Left ventricle myocardium inferior (tissue), 1 donor: Measurements from ENCODE around the gene KRTAP9-7. TPM values are rescaled to one million over a fixed set of nuclear protein-coding genes. Genes with fewer than 3 reads are reported as not detected.
"Not testable (repeated sequence)": the region's sequence is repeated elsewhere in the genome, so short reads cannot be mapped to it uniquely, and the experiment has no call there.

Source experiments
- DNase-seq: peaks from one replicate; pipeline ENCODE4 v3.0.0-alpha.2; 2020
- H3K27ac ChIP-seq: fragments of 200-600 bp; replicated peaks from 2 replicates; pipeline ENCODE4 v1.8.0; 2021
- H3K27me3 ChIP-seq: fragments of 200-600 bp; 2 replicates; pipeline ENCODE4 v1.8.0; 2021; ENCODE audit warnings: low read depth
- H3K36me3 ChIP-seq: fragments of 200-600 bp; 2 replicates; pipeline ENCODE4 v1.8.0; 2021
- H3K4me1 ChIP-seq: fragments of 200-600 bp; 2 replicates; pipeline ENCODE4 v1.8.0; 2021
- H3K4me3 ChIP-seq: fragments of 200-600 bp; 2 replicates; pipeline ENCODE4 v1.8.0; 2021; ENCODE audit warnings: mild to moderate bottlenecking, moderate library complexity
- H3K9me3 ChIP-seq: fragments of 200-600 bp; replicated peaks from 2 replicates; pipeline ENCODE4 v1.8.0; 2021
- CTCF ChIP-seq: fragments of 200-600 bp; IDR thresholded peaks from 2 replicates; pipeline ENCODE4 v1.8.0; 2021; ENCODE audit warnings: antibody characterized with exemption, mild to moderate bottlenecking, borderline replicate concordance
- intact Hi-C: fragments of 100-400 bp; cut with micrococcal nuclease; formaldehyde crosslinking; loops from one replicate; pipeline ENCODE4 v1.11.0; 2022
- long read RNA-seq: library from polyadenylated mRNA; unstranded; transcript quantifications from one replicate; pipeline ENCODE4 v2.0.0, GENCODE V29; 2021
- total RNA-seq: library from RNA; stranded (reverse); fragmentation: NEBNext Ultra II Directional; extraction: Animal tissue kit (Norgen Biotek cat#: 25700); gene quantifications from one replicate; pipeline ENCODE4 v1.2.1, GENCODE V29; 2021
- donor health status: DM: no; HTN: yes; CAD: no; lungs with severe emphysema.

The KRTAP9-7 gene
- not detected for total RNA-seq
- long read RNA-seq, result 0 reads

- H3K4me1 ChIP-seq, H3K36me3 ChIP-seq, H3K9me3 ChIP-seq, H3K27ac ChIP-seq, DNase-seq, H3K4me3 ChIP-seq, intact Hi-C loops: not testable (repeated sequence)
- H3K27me3 ChIP-seq, result peaks cover 30% of the 10 kb centered on the region
Measured at GRCh38 chr17:41275648-41276190, at the start of gene KRTAP9-7. TSS of gene KRTAP9-7 (plus strand) at chr17:41275698. CDS start at chr17:41275698, 0 bp downstream.

GRCh38 chr17:41226051-41226450 is 49.4 kb upstream of the KRTAP9-7 start:
- Histone ChIP-seq H3K4me1 (no peaks in the 10 kb centered on the region), H3K27ac (no peak overlapping the region), H3K9me3 (no peaks in the 10 kb centered on the region), H3K27me3 (peaks cover 53% of the 10 kb centered on the region), H3K4me3 (no peak overlapping the region), H3K36me3 (no peaks in the 10 kb centered on the region)
- DNase-seq, result no peak
- TF ChIP-seq CTCF, result no peak
- intact Hi-C loops, result no loop called here

- peaks cover 54% of the 10 kb centered on the region for H3K27me3 ChIP-seq
- H3K4me1 ChIP-seq, intact Hi-C loops, DNase-seq, H3K9me3 ChIP-seq, H3K4me3 ChIP-seq, H3K36me3 ChIP-seq, H3K27ac ChIP-seq: not testable (repeated sequence)
Measured at GRCh38 chr17:41226598-41227095, 48.9 kb upstream of the KRTAP9-7 start, which contains the start of gene KRTAP9-2. TSS of gene KRTAP9-2 (plus strand) at chr17:41226648. CDS start at chr17:41226655, 7 bp downstream.

- intact Hi-C loops, result no loop called here
- Histone ChIP-seq H3K27me3 (peaks cover 75% of the 10 kb centered on the region), H3K4me1 (no peaks in the 10 kb centered on the region), H3K36me3 (no peaks in the 10 kb centered on the region), H3K27ac (no peak overlapping the region), H3K9me3 (no peaks in the 10 kb centered on the region), H3K4me3 (no peak overlapping the region)
- DNase-seq, result no peak
- TF ChIP-seq CTCF, result no peak
Measured at GRCh38 chr17:41230094-41230493, 45.4 kb upstream of the KRTAP9-7 start.

- Histone ChIP-seq H3K27me3 (peaks cover 66% of the 10 kb centered on the region), H3K4me3 (no peak overlapping the region), H3K36me3 (no peaks in the 10 kb centered on the region), H3K9me3 (no peaks in the 10 kb centered on the region), H3K4me1 (no peaks in the 10 kb centered on the region), H3K27ac (no peak overlapping the region)
- intact Hi-C loops, result no loop called here
- no peak for DNase-seq
- no peak for TF ChIP-seq CTCF
Measured at GRCh38 chr17:41231731-41232130, 43.8 kb upstream of the KRTAP9-7 start.

GRCh38 chr17:41232399-41233105 is 42.9 kb upstream of the KRTAP9-7 start, which contains the start of gene KRTAP9-3:
TSS of gene KRTAP9-3 (plus strand) at chr17:41232449. CDS start at chr17:41232502, 53 bp downstream.
- H3K27ac ChIP-seq, H3K36me3 ChIP-seq, H3K4me3 ChIP-seq, DNase-seq, H3K9me3 ChIP-seq, intact Hi-C loops, H3K4me1 ChIP-seq: not testable (repeated sequence)
- H3K27me3 ChIP-seq, result peaks cover 65% of the 10 kb centered on the region

GRCh38 chr17:41237116-41237515 is 38.4 kb upstream of the KRTAP9-7 start:
- H3K4me3 ChIP-seq, H3K4me1 ChIP-seq, DNase-seq, H3K36me3 ChIP-seq, intact Hi-C loops, H3K27ac ChIP-seq, H3K9me3 ChIP-seq: not testable (repeated sequence)
- peaks cover 48% of the 10 kb centered on the region for H3K27me3 ChIP-seq

- H3K9me3 ChIP-seq, intact Hi-C loops, H3K27ac ChIP-seq, H3K4me3 ChIP-seq, DNase-seq, H3K4me1 ChIP-seq, H3K36me3 ChIP-seq: not testable (repeated sequence)
- peaks cover 40% of the 10 kb centered on the region for H3K27me3 ChIP-seq
Measured at GRCh38 chr17:41237949-41238437, 37.5 kb upstream of the KRTAP9-7 start, which contains the start of gene KRTAP9-8. TSS of gene KRTAP9-8 (plus strand) at chr17:41237999. CDS start at chr17:41238052, 53 bp downstream.

GRCh38 chr17:41246995-41247787 is 28.3 kb upstream of the KRTAP9-7 start:
- H3K27me3 ChIP-seq, result peaks cover 34% of the 10 kb centered on the region
- H3K36me3 ChIP-seq, H3K4me1 ChIP-seq, H3K9me3 ChIP-seq, intact Hi-C loops, DNase-seq, H3K27ac ChIP-seq, H3K4me3 ChIP-seq: not testable (repeated sequence)

GRCh38 chr17:41249637-41250240 is 25.8 kb upstream of the KRTAP9-7 start, which contains the start of gene KRTAP9-4:
TSS of gene KRTAP9-4 (plus strand) at chr17:41249687. CDS start at chr17:41249721, 34 bp downstream.
- DNase-seq, H3K9me3 ChIP-seq, H3K36me3 ChIP-seq, H3K4me3 ChIP-seq, intact Hi-C loops, H3K27ac ChIP-seq, H3K4me1 ChIP-seq: not testable (repeated sequence)
- H3K27me3 ChIP-seq, result peaks cover 59% of the 10 kb centered on the region
